A673 (cell line): ENCODE measurements around the gene PFN2. TPM values are rescaled to one million over a fixed set of nuclear protein-coding genes. Genes with fewer than 3 reads are reported as not detected.

Experiments
- Bru-seq: library from RNA; stranded (reverse); fragments of 400-500 nt; gene quantifications from one replicate; lab custom pipeline; 2021; lab: Mats Ljungman, UMichigan
- BruChase-seq, 2 experiments: library from RNA; stranded (reverse); fragments of 400-500 nt; gene quantifications; one replicate each; lab custom pipeline; 2021; lab: Mats Ljungman, UMichigan
- BruUV-seq: library from RNA; stranded (reverse); fragments of 400-500 nt; replicated peaks from 2 replicates; lab custom pipeline; 2021; lab: Mats Ljungman, UMichigan
- CTCF ChIA-PET: fragments of 300-600 bp; sonication (Branson Sonifier 250); formaldehyde crosslinking; loops from one replicate; lab custom pipeline; 2022; ENCODE audit warnings: antibody characterized with exemption; lab: Charles Lee
- POLR2A ChIA-PET: fragments of 300-600 bp; sonication (Branson Sonifier 250); formaldehyde crosslinking; loops from one replicate; lab custom pipeline; 2022; ENCODE audit warnings: antibody characterized with exemption; ENCODE audit not compliant: low non-redundant PET; lab: Charles Lee
- DNase-seq: peaks from one replicate; pipeline ENCODE4 v3.0.0-alpha.2; 2015; ENCODE audit warnings: low spot score
- H3K27ac ChIP-seq: fragments of 200-600 bp; sonication (generic); 2 replicates; pipeline ENCODE4 v1.5.1; 2016; ENCODE audit warnings: mixed run types, low read depth, mild to moderate bottlenecking, mixed read lengths, antibody characterized with exemption, low read length; ENCODE audit not compliant: poor library complexity, severe bottlenecking
- H3K27me3 ChIP-seq: fragments of 200-600 bp; sonication (generic); replicated peaks from 2 replicates; pipeline ENCODE4 v1.6.1; 2017; ENCODE audit warnings: mixed run types, low read depth, mild to moderate bottlenecking, mixed read lengths, antibody characterized with exemption, low read length; ENCODE audit not compliant: insufficient read depth, poor library complexity
- H3K36me3 ChIP-seq: fragments of 200-600 bp; sonication (generic); 2 replicates; pipeline ENCODE4 v1.6.1; 2016; ENCODE audit warnings: mixed run types, mild to moderate bottlenecking, mixed read lengths, antibody characterized with exemption, low read length; ENCODE audit not compliant: insufficient read depth, poor library complexity, severe bottlenecking
- H3K4me1 ChIP-seq: fragments of 200-600 bp; sonication (generic); 2 replicates; pipeline ENCODE4 v1.6.1; 2017; ENCODE audit warnings: mixed run types, mild to moderate bottlenecking, mixed read lengths, antibody characterized with exemption, low read length; ENCODE audit not compliant: insufficient read depth, poor library complexity, severe bottlenecking
- H3K4me3 ChIP-seq: fragments of 200-600 bp; sonication (generic); 2 replicates; pipeline ENCODE4 v1.5.1; 2016; ENCODE audit warnings: low read depth, mixed run types, mild to moderate bottlenecking, mixed read lengths, low read length; ENCODE audit not compliant: poor library complexity, severe bottlenecking
- H3K9me3 ChIP-seq: fragments of 200-600 bp; sonication (generic); 2 replicates; pipeline ENCODE4 v1.6.1; 2016; ENCODE audit warnings: mixed run types, low read depth, mild to moderate bottlenecking, mixed read lengths, antibody characterized with exemption, low read length; ENCODE audit not compliant: poor library complexity, severe bottlenecking
- EZH2 ChIP-seq: fragments of 200-600 bp; sonication (generic); IDR thresholded peaks from 2 replicates; pipeline ENCODE4 v1.6.1; 2017; ENCODE audit warnings: borderline replicate concordance, low read depth, mild to moderate bottlenecking, mixed read lengths, antibody characterized with exemption, low read length; ENCODE audit not compliant: poor library complexity, severe bottlenecking
- intact Hi-C: fragments of 100-400 bp; cut with micrococcal nuclease; formaldehyde crosslinking; loops from one replicate; pipeline ENCODE4 v1.10.0; 2022; ENCODE audit not compliant: unreplicated experiment
- long read RNA-seq: library from polyadenylated mRNA; stranded (forward); transcript quantifications from one replicate; pipeline ENCODE4 v2.0.0, GENCODE V29; 2022
- total RNA-seq: library from RNA; stranded (reverse); gene quantifications from 2 replicates; pipeline ENCODE4 v1.2.3, GENCODE V29; 2021
- TF ChIP-seq, protein P1 (sequence below): fragments of 300-800, 200-600 bp; sonication (generic); conservative IDR thresholded peaks from 2 replicates; pipeline ENCODE4 v1.5.1; 2017; ENCODE audit warnings: low read depth, mild to moderate bottlenecking, antibody characterized with exemption, low read length, moderate library complexity, mixed read lengths

PFN2 gene, protein sequence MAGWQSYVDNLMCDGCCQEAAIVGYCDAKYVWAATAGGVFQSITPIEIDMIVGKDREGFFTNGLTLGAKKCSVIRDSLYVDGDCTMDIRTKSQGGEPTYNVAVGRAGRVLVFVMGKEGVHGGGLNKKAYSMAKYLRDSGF
- total RNA-seq (361 and 374 TPM in 2 replicates), Bru-seq, nascent RNA (percentile 73 among the genes with signal in this experiment), BruChase-seq, experiment 1, labeled RNA remaining after a 2-hour chase (percentile 82 among the genes with signal in this experiment), BruChase-seq, experiment 2, labeled RNA remaining after a 6-hour chase (percentile 88 among the genes with signal in this experiment)
- long read RNA-seq, transcript PFN2-203 (3 exons, 1,780 nt), result major isoform, 357 of 523 reads
- long read RNA-seq, transcript PFN2-201 (3 exons, 2,261 nt), result minor isoform, 139 of 523 reads
- long read RNA-seq, partial matches to known transcripts, result 4 of 523 reads
- long read RNA-seq, other reads (novel, unspliced or antisense), result 12 of 523 reads

- Histone ChIP-seq H3K4me1 (peaks cover 22% of the 10 kb centered on the region), H3K27ac (peak within 1 kb of the TSS; percentile 95), H3K4me3 (peak within 1 kb of the TSS; percentile 83), H3K27me3 (no peaks in the 10 kb centered on the region), H3K36me3 (peaks cover 22% of the 10 kb centered on the region), H3K9me3 (no peaks in the 10 kb centered on the region)
- BruUV-seq, result no TSS peak
- TF ChIP-seq, protein P1, sequence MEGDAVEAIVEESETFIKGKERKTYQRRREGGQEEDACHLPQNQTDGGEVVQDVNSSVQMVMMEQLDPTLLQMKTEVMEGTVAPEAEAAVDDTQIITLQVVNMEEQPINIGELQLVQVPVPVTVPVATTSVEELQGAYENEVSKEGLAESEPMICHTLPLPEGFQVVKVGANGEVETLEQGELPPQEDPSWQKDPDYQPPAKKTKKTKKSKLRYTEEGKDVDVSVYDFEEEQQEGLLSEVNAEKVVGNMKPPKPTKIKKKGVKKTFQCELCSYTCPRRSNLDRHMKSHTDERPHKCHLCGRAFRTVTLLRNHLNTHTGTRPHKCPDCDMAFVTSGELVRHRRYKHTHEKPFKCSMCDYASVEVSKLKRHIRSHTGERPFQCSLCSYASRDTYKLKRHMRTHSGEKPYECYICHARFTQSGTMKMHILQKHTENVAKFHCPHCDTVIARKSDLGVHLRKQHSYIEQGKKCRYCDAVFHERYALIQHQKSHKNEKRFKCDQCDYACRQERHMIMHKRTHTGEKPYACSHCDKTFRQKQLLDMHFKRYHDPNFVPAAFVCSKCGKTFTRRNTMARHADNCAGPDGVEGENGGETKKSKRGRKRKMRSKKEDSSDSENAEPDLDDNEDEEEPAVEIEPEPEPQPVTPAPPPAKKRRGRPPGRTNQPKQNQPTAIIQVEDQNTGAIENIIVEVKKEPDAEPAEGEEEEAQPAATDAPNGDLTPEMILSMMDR, result no peak
- TF ChIP-seq EZH2, result no peak
- intact Hi-C loops, result no loop called here
- peak; percentile 94 for DNase-seq
- POLR2A ChIA-PET, result no interaction called here
- CTCF ChIA-PET, result no interaction called here
Observed at GRCh38 chr3:149970716-149971402, at the start of gene PFN2. Gene PFN2 (minus strand): TSS chr3:149970895. CDS start chr3:149970856, 39 bp downstream.

DNA sequence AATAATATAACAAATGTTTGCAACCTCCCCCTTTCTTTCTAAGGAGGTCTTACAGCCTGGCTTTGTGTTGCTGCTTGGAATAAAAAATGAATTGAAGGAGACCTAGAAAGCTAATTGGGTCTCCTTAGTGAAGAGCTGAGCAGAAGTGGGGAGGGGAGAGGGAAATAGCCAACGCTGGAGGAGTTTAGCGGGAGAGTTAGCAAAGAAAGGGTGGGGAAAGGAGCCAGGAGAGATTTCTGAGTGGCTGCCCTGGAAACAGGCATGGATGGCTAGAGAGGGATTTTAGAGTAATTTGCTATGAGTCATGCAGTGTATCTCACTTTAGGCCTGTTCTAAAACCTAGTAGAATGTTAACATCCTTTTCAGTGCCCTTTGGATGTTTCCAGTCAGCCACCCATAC is 45.2 kb upstream of the PFN2 start:
- Histone ChIP-seq H3K27me3 (no peaks in the 10 kb centered on the region), H3K9me3 (no peaks in the 10 kb centered on the region), H3K27ac (no peak overlapping the region), H3K36me3 (no peaks in the 10 kb centered on the region), H3K4me1 (no peaks in the 10 kb centered on the region), H3K4me3 (no peak overlapping the region)
- no peak for DNase-seq
- no peak for TF ChIP-seq EZH2
- TF ChIP-seq, protein P1, result no peak
- intact Hi-C loops, result no loop called here
- no TSS peak for BruUV-seq
- ChIA-PET CTCF (no interaction called here), POLR2A (no interaction called here)

GRCh38 chr3:150014782-150015181 is 44.1 kb upstream of the PFN2 start:
- POLR2A ChIA-PET, result no interaction called here
- intact Hi-C loops, result no loop called here

More at GRCh38 chr3:150014782-150015181, 44.1 kb upstream of the PFN2 start:
- H3K27ac ChIP-seq, result no peak overlapping the region
- BruUV-seq, result no TSS peak
- H3K4me3 ChIP-seq, result no peak overlapping the region
- no peak for DNase-seq
- H3K27me3 ChIP-seq, result no peaks in the 10 kb centered on the region
- CTCF ChIA-PET, result no interaction called here
- TF ChIP-seq, protein P1, result no peak
- TF ChIP-seq EZH2, result no peak
- no peaks in the 10 kb centered on the region for H3K4me1 ChIP-seq
- no peaks in the 10 kb centered on the region for H3K9me3 ChIP-seq
- H3K36me3 ChIP-seq, result no peaks in the 10 kb centered on the region
